ENCODE results near the gene TSPEAR. TPM values are rescaled to one million over a fixed set of nuclear protein-coding genes. Genes with fewer than 3 reads are reported as not detected.

TSPEAR gene
- total RNA-seq, 1 donor from 2014 or later = not detected

- Mint-ChIP-seq H3K36me3 (ENCODE audit: low read depth) (no peaks in the 10 kb centered on the region), H3K4me1 (no peaks in the 10 kb centered on the region), H3K9me3 (no peaks in the 10 kb centered on the region), H3K27me3 (no peaks in the 10 kb centered on the region), H3K4me3 (no peak overlapping the region), H3K27ac (no peak overlapping the region)
- no peak for DNase-seq
- intact Hi-C loops (cut with micrococcal nuclease) = no loop called here
Measured at GRCh38 chr21:44526096-44526997, 185.0 kb downstream of the TSPEAR start.

GRCh38 chr21:44525391-44526095 is 185.8 kb downstream of the TSPEAR start:
- no peak for DNase-seq

GRCh38 chr21:44524414-44525371 is 186.7 kb downstream of the TSPEAR start:
- H3K27me3 Mint-ChIP-seq = no peaks in the 10 kb centered on the region
- H3K4me3 Mint-ChIP-seq = no peak overlapping the region
- no peaks in the 10 kb centered on the region for H3K36me3 Mint-ChIP-seq (ENCODE audit: low read depth)
- no peak for DNase-seq
- no peaks in the 10 kb centered on the region for H3K4me1 Mint-ChIP-seq
- no peak overlapping the region for H3K27ac Mint-ChIP-seq
- H3K9me3 Mint-ChIP-seq = no peaks in the 10 kb centered on the region
- intact Hi-C loops (cut with micrococcal nuclease) = no loop called here

More at GRCh38 chr21:44525391-44526095, 185.8 kb downstream of the TSPEAR start:
- intact Hi-C loops (cut with micrococcal nuclease) = no loop called here
- no peak overlapping the region for H3K27ac Mint-ChIP-seq
- no peaks in the 10 kb centered on the region for H3K27me3 Mint-ChIP-seq
- no peaks in the 10 kb centered on the region for H3K9me3 Mint-ChIP-seq
- no peaks in the 10 kb centered on the region for H3K4me1 Mint-ChIP-seq
- H3K4me3 Mint-ChIP-seq = no peak overlapping the region
- H3K36me3 Mint-ChIP-seq (ENCODE audit: low read depth) = no peaks in the 10 kb centered on the region

- no peaks in the 10 kb centered on the region for H3K9me3 Mint-ChIP-seq
- intact Hi-C loops (cut with micrococcal nuclease) = no loop called here
- DNase-seq = no peak
Measured at GRCh38 chr21:44523567-44524413, 187.6 kb downstream of the TSPEAR start.

GRCh38 chr21:44522753-44523204 is 188.6 kb downstream of the TSPEAR start:
- Mint-ChIP-seq H3K27me3 (no peaks in the 10 kb centered on the region), H3K36me3 (ENCODE audit: low read depth) (no peaks in the 10 kb centered on the region), H3K27ac (no peak overlapping the region), H3K4me3 (no peak overlapping the region), H3K4me1 (no peaks in the 10 kb centered on the region), H3K9me3 (no peaks in the 10 kb centered on the region)
- DNase-seq = no peak
- intact Hi-C loops (cut with micrococcal nuclease) = no loop called here

More at GRCh38 chr21:44523567-44524413, 187.6 kb downstream of the TSPEAR start:
- H3K36me3 Mint-ChIP-seq (ENCODE audit: low read depth) = no peaks in the 10 kb centered on the region
- no peaks in the 10 kb centered on the region for H3K4me1 Mint-ChIP-seq
- no peaks in the 10 kb centered on the region for H3K27me3 Mint-ChIP-seq
- H3K27ac Mint-ChIP-seq = no peak overlapping the region
- no peak overlapping the region for H3K4me3 Mint-ChIP-seq

GRCh38 chr21:44521928-44522752 is 189.2 kb downstream of the TSPEAR start:
- no peaks in the 10 kb centered on the region for H3K9me3 Mint-ChIP-seq
- DNase-seq = no peak
- no peaks in the 10 kb centered on the region for H3K4me1 Mint-ChIP-seq
- no peaks in the 10 kb centered on the region for H3K36me3 Mint-ChIP-seq (ENCODE audit: low read depth)
- H3K27me3 Mint-ChIP-seq = no peaks in the 10 kb centered on the region
- H3K27ac Mint-ChIP-seq = no peak overlapping the region
- no peak overlapping the region for H3K4me3 Mint-ChIP-seq
- intact Hi-C loops (cut with micrococcal nuclease) = no loop called here

GRCh38 chr21:44521301-44521927 is 190.0 kb downstream of the TSPEAR start:
- Mint-ChIP-seq H3K27me3 (no peaks in the 10 kb centered on the region), H3K4me3 (no peak overlapping the region), H3K4me1 (no peaks in the 10 kb centered on the region), H3K27ac (no peak overlapping the region), H3K9me3 (no peaks in the 10 kb centered on the region), H3K36me3 (ENCODE audit: low read depth) (no peaks in the 10 kb centered on the region)
- no peak for DNase-seq
- intact Hi-C loops (cut with micrococcal nuclease) = no loop called here

GRCh38 chr21:44520326-44521300 is 190.8 kb downstream of the TSPEAR start:
- Mint-ChIP-seq H3K4me1 (no peaks in the 10 kb centered on the region), H3K27me3 (no peaks in the 10 kb centered on the region), H3K4me3 (no peak overlapping the region), H3K36me3 (ENCODE audit: low read depth) (no peaks in the 10 kb centered on the region), H3K27ac (no peak overlapping the region), H3K9me3 (no peaks in the 10 kb centered on the region)
- DNase-seq = no peak
- intact Hi-C loops (cut with micrococcal nuclease) = no loop called here

GRCh38 chr21:44519346-44520325 is 191.7 kb downstream of the TSPEAR start:
- intact Hi-C loops (cut with micrococcal nuclease) = loop anchor here (10.0 kb wide), 1 partner anchor 215 kb away; no protein-coding TSS in a partner anchor
- no peak overlapping the region for H3K27ac Mint-ChIP-seq
- H3K27me3 Mint-ChIP-seq = no peaks in the 10 kb centered on the region
- H3K9me3 Mint-ChIP-seq = no peaks in the 10 kb centered on the region
- DNase-seq = no peak
- no peak overlapping the region for H3K4me3 Mint-ChIP-seq
- H3K4me1 Mint-ChIP-seq = no peaks in the 10 kb centered on the region
- no peaks in the 10 kb centered on the region for H3K36me3 Mint-ChIP-seq (ENCODE audit: low read depth)

GRCh38 chr21:44518686-44519085 is 192.7 kb downstream of the TSPEAR start:
- H3K9me3 Mint-ChIP-seq = no peaks in the 10 kb centered on the region
- intact Hi-C loops (cut with micrococcal nuclease) = loop anchor here (10.0 kb wide), 1 partner anchor 216 kb away; no protein-coding TSS in a partner anchor
- no peak for DNase-seq
- no peak overlapping the region for H3K4me3 Mint-ChIP-seq
- H3K4me1 Mint-ChIP-seq = no peaks in the 10 kb centered on the region
- H3K27me3 Mint-ChIP-seq = no peaks in the 10 kb centered on the region
- no peak overlapping the region for H3K27ac Mint-ChIP-seq
- no peaks in the 10 kb centered on the region for H3K36me3 Mint-ChIP-seq (ENCODE audit: low read depth)
